Fibroblast of peridontal ligament (primary cell): ENCODE data around the gene BECN2.

Experiments
- DNase-seq: peaks from one replicate; pipeline ENCODE4 v3.0.0-alpha.2; 2010; ENCODE audit errors: extremely low read depth

The BECN2 gene, protein sequence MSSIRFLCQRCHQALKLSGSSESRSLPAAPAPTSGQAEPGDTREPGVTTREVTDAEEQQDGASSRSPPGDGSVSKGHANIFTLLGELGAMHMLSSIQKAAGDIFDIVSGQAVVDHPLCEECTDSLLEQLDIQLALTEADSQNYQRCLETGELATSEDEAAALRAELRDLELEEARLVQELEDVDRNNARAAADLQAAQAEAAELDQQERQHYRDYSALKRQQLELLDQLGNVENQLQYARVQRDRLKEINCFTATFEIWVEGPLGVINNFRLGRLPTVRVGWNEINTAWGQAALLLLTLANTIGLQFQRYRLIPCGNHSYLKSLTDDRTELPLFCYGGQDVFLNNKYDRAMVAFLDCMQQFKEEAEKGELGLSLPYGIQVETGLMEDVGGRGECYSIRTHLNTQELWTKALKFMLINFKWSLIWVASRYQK

DNA sequence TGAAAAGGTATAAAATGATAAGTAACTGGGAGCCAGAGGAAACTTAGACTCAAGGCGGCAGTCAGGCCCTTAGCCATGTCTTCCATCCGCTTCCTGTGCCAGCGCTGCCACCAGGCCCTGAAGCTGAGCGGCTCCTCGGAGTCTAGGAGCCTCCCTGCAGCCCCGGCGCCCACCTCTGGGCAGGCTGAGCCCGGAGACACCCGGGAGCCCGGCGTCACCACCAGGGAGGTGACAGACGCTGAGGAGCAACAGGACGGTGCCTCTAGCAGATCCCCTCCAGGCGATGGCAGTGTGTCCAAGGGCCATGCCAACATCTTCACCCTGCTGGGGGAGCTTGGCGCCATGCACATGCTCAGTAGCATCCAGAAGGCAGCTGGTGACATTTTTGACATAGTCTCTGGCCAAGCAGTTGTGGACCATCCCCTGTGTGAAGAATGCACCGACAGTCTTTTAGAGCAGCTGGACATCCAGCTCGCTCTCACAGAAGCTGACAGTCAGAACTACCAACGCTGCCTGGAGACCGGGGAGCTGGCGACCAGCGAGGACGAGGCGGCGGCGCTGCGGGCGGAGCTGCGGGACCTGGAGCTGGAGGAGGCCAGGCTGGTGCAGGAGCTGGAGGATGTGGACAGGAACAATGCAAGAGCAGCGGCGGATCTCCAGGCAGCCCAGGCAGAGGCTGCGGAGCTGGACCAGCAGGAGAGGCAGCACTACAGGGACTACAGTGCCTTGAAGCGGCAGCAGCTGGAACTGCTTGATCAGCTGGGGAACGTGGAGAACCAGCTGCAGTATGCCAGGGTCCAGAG, at the start of gene BECN2:
BECN2 (plus strand) TSS at position 76 of the 803 bp plus-strand sequence; CDS start at position 76, 0 bp downstream.
- DNase-seq: no peak

DNA sequence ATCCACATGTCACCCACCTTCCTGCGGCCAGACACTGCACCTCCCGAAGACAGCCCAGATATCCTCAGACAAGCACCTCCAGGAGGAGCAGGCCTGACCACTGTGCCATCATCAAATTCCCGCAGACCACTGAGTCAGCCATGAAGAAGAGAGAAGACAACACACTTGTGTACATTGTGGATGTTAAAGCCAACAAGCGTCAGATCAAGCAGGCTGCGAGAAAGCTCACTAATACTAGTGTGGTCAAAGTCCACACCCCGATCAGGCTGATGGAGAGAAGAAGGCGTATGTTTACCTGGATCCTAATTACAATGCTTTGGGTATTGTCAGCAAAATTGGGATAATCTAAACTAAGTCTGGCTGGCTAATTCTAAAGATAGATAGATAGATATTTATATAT, 41.4 kb upstream of the BECN2 start:
- DNase-seq: no peak

DNA sequence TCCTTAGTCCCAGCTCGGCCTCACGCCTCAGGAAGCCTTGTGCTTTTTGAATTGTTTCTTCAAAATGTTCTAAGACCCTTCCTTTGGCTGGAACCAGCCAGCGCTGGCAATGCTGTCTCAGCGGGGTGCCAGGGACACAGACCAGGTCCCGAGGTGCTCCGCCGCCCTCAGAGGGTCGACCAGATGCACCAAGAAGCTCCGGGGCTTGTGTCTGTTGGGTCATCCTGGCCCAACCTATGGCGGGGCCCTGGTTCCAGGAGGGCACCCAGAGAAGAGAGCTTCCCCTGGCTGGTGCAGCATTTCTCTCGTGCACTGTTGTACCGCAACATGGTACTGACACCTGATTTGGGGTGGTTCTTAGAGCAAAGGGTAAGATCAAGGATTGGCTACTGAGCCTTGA, 40.1 kb upstream of the BECN2 start:
- no peak for DNase-seq

DNA sequence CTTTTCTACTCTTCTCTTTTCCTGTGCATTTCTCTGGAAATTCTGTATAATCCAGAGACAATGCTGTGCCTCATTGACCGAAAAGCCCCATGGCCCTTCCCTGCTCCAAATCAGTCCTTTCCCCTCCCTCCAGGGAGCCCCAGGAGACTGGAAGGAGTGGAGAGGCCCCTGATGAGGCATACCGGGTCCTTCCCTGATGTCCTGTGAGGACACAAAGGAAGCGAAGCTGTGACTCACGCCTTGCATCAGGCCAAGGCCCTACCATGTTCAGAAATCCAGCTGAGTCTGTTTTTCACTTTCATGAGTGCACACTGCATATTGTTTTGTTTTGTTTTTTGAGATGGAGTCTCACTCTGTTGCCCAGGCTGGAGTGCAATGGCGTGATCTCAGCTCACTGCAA, 38.7 kb upstream of the BECN2 start:
- DNase-seq: peak; percentile 54

DNA sequence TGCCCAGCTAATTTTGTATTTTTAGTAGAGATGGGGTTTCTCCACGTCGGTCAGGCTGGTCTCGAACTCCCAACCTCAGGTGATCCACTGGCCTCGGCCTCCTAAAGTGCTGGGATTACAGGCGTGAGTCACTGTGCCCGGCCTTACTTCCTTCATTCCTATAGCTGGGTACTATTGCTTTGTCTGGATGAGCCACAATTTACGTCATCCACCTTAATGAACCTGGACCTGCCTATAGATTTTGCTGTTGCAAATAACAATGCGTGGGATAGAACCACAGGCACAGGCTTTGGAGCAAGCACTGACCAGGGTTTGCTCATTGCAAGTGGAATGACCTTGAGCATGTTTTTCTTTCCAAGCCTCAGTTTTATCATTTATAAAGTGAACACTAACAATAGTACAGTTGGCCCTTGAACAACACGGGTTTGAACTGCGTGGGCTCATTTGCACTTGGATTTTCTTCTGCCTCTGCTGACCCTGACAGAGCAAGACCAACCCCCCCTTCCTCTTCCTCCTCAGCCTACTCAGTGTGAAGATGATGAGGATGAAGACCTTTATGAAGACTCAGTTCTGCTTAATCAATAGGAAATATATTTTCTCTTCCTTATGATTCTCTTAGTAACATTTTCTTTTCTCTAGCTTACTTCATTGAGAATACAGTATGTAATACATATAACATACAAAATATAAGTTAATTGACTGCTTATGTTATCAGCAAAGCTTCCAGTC, 33.3 kb upstream of the BECN2 start:
- no peak for DNase-seq

DNA sequence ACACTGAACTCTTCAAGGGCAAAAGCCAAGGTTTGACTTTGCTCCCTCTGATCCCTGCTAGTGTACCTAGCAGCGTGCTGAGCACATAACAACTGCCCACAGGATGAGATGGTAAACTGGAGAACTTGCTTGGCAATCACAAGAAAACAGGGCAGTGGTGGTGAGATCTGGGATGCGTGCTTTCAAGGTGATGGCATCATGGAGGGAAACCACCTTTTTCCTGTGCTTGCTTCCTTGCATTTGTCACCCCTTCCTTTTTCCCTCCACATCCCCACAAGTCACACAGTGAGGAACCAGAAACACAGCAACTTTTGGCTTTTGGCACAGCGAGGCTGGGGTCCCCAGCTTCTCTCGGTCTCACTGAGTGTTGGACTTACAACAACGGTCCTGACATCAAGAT, 31.4 kb upstream of the BECN2 start:
- no peak for DNase-seq

DNA sequence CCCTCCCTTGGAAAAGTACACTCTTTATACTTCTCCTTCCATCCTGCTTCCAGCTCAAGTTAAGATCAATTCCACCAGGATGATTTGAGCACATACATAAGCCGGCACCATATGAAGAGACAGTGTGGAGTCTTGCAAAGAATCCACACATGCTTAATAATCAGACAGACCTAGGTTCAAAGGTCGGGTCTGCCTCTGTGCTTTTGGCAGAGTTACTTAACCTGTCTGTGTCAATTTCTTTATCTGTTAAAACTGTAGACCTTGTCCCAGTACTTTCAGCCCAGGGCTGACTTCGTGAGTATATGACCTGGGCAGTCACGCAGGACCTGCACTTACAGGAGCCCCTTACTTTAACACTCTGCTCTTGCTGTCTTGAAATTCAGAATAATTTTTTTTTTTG, 30.2 kb upstream of the BECN2 start:
- no peak for DNase-seq

DNA sequence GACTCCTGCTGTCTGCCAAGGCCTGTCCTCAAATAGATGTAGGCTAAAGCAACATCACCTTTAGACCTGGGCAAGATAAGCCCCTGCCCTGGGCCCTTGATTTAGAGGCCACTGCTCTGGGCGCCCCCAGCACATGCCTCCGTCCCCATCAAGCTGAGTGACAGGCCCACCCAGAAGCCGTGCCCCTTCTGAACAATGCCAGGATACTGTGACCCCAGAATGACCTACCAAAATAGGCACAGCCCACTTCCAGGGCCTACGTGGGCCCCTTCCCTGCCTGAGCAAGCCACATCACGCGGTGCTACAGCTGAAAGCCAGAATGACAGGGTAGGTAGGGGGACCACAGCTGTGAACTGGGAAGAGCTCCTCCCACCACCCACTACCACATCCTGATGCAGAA, 24.7 kb upstream of the BECN2 start:
- no peak for DNase-seq

DNA sequence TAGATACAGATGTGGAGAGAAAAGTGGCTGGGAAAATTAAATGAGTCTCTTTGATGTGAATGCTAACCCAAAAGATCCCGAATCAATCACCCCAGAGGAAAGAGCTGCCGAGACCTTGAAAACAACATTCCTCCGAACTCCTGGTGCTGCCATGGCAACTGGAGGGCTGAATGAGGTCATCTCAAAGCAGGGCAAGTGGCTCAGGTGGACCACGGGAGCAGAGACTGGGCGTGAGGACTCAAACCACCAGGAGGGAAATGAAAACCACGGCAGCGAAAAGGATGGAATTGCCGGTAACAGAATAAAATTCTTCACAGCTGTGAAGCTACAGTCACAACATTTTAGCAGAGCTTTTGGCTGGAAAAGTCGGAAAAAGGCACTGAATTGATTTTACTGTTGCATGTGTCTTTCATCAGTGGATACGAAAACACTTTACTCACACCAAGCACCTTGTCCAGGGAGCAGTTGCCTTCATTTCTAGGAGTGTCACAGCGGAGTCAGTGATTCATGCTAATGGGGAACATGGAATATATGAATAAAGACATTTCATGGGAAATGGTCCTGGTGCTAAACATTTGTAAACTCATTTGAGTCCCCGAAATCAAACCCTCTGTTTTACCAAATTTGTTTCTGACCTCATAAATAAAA, 23.2 kb upstream of the BECN2 start:
- peak; percentile 53 for DNase-seq

DNA sequence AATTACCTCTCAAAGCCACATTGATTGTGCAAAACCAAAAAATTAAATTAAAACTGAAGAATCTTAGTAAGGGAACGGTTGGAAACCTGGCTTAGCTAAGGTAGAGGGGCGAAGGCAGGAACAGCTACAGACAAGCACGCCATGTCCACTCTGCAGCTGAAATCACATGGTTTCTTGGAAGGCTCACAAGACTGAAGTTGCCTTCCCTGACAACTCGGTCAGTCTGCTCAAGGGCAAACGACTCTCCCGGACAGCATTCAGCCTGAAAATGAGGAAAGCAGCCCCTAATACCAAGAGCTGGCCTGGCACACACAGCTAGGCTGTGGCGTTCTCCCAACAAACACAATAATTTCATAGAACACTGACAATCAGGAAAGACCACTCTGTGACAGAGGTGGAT, 22.7 kb upstream of the BECN2 start:
- DNase-seq: no peak

DNA sequence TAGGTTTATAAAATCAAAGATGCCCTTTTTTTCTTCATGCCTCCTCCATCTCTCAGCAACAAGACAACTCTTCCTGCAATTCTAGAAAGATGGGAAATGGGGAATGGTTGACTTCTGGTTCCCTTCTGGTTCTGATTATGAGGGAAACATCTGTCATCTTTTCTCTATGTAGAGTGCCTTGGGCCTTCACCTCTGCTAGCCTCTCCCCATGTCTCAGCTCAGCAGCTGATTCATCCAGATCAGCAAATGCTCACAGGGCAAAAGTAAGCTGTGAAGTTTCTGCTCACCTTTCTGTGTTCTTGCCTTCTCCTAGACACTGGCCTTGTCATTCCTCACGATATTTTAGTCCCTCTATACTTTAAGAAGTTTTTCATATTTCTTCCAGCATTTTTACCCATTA, 17.8 kb upstream of the BECN2 start:
- DNase-seq: no peak

DNA sequence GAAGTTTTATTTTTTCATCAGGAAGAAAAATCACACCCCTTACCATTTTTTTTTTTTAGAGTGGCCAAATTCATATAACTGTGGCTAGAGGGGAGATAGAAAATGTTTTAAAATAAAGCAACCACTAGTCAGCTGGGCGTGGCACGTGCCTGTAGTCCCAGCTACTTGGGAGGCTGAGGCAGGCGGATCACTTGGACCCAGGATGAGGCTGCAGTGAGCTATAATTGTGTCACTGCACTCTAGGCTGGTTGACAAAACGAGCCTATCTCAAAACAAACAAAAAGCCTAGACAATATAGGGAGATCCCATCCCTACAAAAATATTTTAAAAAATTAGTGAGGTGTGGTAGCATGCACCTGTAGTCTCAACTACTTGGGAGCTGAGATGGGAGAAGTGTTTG, 14.8 kb upstream of the BECN2 start:
- DNase-seq: no peak

DNA sequence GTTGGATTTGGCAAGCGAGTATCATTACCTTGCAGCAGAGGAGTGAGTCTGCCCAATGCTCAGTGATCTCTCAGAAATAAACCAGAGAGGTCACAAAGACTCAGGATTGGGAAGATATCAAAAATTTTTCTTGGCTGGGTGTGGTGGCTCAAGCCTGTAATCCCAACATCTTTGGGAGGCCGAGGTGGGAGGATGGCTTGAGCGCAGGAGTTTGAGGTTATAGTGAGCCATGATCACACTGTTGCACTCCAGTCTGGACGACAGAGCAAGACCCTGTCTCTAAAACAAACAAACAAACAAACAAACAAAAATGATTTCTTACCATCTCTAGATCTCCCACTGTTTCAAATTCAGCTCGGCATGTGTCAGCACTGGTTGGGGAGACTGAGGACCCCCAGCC, 13.3 kb upstream of the BECN2 start:
- DNase-seq: no peak

DNA sequence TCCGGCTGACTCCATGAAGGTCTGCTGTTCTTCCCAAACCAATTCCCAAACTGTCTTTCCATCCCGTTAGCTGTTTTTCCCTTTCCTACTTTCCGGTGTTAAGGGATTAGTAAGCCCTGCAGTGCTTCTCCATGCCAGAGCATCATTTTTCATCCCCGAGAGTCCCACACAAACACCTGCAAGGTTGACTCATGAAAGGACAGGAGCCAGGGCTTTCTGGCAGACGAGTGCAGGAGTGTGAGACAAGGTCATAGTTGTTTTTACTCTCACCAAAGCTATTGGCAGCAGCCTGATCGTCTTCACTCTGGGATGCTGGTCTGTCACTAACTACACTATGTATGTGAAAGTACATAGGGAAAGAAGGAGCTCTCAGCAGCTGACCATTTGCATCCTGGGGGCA, 10.2 kb upstream of the BECN2 start:
- DNase-seq: no peak

DNA sequence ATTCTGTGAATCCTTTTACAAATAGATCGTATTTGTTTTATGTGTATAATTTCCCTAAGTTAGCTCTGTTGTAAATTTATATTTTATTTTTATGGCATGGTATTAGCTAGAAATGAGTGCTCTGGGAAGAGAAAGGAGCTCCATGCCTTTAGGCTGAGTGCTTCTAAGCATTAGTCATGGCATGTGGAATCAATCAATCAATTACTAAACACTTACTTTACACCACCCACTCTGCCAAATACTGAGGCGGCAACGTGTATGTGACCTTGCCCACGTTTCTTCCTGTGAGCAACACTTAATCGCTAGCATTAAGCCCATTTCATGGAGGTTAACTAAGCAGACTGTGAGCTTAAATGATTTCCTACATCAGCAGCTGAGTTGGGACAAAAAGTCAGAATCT, 7.2 kb upstream of the BECN2 start:
- peak; percentile 82 for DNase-seq

DNA sequence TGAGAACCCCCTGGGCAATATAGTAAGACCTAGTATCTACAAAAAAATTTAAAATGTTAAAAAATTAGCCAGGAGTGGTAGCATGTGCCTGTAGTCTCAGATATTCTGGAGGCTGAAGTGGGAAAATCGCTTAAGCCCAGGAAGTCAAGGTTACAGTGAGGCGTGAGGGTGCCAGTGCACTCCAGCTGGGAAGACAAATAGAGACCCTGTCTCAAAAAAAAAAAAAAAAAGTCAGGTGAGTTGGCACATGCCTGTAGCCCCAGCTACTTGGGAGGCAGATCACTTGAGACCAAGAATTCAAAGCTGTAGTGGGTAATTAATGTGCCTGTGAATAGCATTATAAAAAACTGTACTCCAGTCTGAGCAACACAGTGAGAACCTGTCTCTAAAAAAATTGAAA, 4.6 kb downstream of the BECN2 start:
- no peak for DNase-seq

DNA sequence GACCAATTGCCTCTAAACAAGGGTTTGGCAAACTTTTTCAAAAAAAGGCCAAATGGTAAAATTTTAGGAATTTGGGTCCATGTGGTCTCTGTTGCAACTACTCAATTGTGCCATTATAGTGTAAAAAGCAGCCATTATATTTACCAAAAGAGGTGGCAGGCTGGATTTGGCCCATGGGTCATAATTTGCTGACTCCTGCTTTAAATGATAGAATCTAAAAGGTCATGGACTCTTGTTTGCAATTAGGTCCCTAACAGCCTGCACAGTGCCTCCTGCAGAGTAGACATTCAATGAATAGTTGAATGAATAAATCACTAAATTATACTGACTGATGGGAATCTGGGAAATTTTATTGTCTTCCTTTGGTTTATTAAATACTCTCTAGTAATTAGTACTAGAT, 6.2 kb downstream of the BECN2 start:
- no peak for DNase-seq

DNA sequence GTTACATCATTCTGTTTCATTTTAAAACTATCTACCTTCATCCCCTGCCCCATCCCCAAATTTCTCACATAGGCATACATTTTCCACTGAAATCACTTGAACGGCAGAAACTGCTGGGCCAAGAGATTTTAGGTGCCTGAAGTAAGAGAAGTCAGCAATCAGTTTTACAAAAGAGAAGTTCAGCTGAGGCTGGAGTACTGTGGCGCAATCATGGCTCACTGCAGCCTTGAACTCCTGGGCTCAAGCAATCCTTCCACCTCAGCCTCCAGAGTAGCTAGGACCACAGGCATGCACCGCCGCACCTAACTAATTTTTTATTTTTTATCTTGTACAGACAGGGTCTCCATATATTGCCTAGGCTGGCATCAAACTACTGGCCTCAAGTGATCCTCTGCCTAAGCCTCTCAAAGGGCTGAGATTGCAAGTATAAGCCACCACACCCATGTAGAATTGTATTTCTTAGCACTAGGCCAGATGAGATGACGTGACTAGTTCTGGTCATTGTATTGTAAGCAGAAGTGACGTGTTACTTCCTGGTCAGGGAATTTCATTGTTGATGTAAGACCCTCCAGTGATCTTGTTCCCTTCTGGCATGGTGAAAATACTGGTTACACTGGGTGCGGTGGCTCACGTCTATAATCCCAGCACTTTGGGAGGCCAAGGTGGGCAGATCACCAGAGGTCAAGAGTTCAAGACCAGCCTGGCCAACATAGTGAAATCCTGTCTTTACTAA, 7.1 kb downstream of the BECN2 start:
- DNase-seq: peak; percentile 13

DNA sequence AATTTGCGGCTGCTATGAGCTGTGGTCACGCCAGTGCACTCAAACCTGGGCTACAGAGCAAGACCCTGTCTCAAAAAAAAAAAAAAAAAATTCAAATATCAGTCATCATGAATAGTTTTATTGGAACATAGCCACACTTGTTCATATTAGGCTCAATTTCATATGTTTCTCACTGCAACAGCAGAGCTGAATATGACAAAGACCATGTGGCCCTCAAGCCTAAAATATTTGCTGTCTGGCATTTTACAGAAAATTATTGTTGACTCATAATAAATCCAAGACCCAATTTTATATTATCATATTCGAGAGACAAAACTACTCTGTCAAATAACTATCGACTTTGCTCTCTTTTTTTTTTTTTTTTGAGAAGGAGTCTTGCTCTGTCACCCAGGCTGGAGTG, 11.0 kb downstream of the BECN2 start:
- no peak for DNase-seq

DNA sequence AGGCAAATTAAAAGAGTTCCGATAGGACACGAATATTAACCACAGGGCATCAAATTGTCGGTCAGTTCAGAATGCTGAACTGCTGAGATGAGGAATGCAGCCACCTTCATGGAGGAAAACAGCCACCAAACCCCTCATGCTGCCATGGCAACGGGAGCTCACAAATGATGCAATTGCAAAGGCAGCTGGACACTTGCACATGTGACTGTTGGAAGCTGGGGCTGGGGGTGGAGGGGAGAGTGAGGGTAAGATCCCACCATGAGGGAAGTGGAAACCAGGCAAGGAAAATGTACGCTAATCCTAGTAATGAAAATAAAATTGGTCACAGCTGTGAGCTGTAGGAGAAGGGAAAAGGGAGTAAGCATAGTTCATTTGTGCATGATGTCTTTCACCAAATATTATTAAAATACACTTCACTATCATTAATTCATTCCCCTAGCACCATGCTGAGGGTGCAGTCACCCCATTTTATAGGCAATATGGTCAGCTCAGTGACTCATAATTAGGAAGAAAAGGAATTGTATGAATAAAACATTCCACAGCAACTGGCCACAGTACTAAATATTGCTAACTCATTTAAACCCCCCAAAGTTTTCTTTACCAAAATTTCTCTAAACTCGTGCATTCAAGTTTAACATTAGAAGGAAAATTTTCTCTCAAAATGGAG, 15.3 kb downstream of the BECN2 start:
- DNase-seq: peak; percentile 8

DNA sequence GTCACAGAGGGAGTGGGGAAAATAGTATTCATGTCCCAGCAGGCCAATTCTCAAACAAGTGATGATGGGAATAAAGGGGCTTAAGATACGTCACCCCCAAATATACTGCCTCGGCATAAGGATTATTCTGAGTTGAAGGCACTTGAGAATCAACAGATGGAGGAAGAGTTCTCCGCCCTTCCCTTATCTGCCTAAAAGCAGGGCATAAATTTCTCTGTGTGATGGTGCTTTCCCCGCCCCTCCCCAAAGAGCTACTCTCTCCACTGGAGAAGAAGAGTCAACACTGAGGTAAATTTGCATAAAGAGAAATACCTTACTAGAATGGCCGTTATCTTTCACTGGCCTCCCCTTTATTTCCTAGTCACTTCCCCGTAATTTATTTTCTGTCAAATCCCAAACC, 18.7 kb downstream of the BECN2 start:
- no peak for DNase-seq
